HG03342 (cell line): ENCODE measurements around the gene SZT2.

Source experiments
- ATAC-seq: cut with Tn5 transposase; IDR thresholded peaks from one replicate; pipeline ENCODE4 v1.9.1; 2021; ENCODE audit warnings: mild to moderate bottlenecking, moderate library complexity; ENCODE audit not compliant: unreplicated experiment

The SZT2 gene

DNA sequence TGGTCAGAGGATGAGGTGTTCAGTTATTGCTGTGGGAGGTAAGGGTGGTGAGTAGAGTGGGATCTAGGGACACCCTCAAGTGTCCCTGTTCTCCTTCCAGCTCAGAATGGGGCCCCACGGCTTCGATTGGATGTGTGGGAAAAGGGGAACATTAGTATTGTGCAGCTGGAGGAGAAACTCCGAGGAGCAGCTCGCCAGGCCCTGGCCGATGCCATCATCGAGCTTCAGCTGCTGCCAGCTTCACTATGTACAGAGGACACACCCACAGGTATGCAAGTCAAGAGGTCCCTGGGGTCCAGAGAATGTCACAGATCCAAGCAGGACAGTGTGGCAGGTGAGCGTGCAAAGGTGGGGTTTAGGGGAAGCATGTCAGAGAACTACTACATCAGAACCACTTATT lies 50.1 kb downstream of the SZT2 start:
- ATAC-seq: no peak

DNA sequence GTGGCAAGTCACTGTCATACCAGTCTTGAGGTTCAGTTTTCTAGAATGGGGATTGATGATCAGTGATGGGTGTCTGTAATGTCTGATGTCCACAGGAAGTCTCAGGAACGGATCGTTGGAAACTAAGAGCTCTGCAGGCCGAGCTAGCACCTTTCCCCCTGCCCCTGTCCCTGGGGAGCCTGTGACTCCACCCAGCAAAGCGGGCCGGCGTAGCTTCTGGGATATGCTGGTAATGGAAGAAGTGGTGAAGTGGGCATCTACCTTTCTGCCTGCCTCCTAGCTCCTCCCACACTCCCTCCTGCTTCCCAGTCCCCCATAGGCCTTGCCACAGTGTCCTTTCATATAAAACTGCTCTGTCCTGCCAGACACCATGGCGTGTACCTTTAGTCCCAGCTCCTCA lies 50.7 kb downstream of the SZT2 start:
- no peak for ATAC-seq

DNA sequence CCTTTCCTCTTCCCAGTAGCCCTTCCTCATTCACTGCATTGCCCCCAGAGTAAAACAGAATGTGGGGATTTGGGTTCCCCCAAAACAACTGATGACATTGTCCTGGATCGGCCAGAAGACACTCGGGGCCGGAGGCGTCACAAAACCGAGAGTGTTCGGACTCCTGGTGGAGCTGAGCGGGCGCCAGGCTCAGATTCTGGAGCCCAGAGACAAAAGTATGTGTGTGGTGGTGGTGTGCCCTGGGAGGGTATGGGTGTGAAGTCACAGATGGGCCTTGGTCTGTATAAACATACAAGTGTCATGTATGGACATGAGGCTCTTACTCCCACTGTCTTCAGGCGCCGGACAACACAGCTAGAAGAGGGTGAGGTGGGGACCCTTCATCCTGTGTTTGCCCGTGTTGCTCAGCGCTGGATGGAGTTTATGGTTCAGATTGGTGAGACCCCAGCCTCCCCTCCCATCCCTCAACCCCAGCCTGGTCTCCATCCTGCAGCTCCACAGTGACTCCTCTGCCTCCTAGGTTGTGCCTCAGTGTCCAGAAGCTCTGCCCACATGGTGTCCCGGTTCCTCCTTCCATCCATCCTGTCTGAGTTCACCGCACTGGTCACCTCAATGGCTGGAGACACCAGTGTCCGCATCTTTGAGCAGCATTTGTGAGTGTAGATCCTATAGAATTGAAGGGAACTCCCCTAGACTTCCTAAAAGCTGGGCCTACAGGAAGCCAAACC lies 51.6 kb downstream of the SZT2 start:
- no peak for ATAC-seq

DNA sequence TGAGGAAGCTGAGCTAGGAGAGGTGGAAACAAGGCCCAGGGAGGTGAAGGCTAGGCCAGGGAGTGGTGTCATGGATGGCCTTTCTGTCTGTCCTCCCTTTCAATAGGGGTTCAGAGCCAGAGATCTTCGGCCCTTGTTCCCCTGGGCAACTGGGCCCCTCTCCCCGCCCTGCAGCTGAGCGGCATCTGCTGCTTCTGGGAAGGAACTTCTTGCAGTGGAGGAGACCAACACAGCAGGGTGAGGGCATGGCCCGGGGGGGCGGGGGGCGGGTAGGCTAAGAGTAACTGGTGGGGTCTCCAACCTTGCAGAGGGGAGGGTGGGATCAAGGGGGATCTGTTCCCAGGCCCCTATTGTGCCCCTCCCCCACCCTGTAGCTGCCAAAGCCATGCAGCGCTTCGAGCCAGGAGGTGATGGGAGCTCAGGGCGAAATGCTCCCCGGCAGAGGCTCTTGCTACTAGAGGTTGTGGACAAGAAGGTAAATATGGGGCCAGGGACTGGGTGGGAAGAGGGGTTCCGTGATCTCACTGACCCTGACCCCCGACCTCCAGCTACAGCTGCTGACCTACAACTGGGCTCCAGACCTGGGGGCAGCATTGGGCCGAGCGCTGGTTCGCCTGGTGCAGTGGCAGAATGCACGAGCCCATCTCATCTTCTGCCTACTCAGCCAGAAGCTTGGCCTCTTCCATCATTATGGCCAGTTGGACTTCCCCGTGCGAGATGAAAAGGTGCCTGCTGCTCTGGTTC lies 52.4 kb downstream of the SZT2 start:
- ATAC-seq: no peak

DNA sequence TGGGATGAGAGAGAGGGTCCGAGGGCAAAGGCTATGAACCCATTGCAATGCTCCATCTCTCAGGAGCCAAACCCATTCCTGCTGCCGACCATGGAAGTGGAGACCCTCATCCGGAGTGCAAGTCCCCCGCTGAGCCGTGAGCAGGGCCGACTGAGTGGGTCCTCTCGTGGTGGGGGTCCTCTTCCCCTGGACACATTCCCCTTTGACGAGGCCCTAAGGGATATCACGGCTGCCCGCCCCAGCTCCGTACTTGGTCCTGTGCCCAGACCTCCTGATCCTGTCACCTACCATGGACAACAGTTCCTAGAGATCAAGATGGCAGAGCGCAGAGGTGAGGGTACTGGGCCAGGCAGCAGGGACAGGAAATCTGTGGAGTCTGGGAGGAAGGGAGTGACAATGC lies 53.1 kb downstream of the SZT2 start:
- no peak for ATAC-seq

DNA sequence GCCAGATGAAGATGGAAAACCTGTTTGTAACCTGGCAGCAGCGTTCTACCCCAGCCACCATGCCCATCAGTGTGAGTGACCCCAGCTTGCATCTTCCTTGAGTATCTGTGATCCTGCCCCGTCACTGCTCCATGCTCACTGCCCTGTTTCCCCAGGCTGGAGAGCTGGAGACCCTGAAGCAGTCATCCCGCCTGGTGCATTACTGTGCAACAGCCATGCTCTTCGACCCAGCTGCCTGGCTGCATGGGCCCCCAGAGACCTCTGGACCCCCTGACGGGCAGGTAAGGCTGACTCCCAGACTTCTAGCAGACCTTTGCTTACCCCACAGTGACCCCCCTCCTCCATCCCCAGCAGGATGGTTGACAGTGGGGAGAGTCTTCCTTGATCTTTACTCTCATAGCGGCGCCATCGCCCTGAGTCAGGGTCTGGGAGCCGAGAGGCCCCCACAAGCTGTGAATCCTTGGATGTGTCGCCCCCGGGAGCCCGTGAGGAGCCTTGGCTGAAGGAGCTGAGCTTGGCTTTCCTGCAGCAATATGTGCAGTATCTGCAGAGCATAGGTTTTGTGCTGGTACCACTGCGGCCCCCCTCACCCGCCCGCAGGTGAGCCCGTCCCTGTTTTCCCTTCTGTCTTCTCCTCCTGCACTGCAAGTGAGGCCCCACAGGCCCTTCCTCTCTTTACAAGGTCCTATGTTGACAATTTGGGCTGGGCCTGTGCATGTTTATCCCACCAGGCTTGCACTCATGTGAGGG lies 53.7 kb downstream of the SZT2 start:
- ATAC-seq: no peak

DNA sequence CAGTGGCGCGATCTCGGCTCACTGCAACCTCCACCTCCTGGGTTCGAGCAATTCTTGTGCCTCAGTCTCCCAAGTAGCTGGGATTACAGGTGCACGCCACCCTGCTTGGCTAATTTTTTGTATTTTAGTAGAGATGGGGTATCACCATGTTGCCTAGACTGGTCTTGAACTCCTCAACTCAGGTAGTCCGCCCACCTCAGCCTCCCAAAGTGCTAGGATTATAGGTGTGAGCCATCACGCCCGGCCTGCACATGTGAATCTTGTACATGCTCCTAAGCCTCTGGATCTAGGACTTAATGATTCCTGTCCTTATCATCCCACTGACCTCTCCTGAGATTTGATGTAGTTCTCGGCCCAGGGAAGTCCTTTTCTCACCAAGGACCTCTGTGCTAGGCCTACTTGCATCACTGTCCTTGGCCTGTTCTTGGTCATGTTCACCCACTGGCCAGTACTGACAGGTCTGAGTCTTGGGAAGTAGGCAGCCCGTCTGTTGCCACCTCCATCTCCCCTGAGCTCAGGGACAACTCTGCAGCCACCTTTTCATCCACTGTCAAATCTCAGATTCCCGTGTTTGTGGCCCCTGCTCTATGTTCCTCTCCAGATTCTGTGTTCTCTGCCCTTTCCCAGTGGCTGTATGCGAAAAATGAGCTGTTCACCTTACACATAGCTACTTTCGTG lies 54.6 kb downstream of the SZT2 start:
- ATAC-seq: no peak

DNA sequence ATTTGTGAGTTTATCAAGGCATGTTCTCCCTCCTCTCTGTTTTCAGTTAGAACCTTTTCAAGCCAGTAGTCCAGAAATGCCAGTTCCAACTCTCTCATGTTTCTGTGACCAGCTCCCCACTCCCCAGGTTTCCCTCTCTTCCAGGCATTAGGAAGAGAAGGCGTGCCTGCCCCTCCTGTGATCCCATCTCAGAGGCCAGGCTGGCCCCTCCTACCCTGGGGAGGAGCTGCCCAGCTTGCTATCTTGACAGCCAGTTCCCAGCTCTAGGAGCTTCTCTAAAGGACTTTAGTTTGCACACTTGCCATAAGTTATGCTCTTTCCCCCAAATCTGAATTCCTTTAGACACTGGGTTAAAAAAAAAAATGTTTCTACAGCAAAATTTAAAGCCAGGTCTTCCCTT lies 55.1 kb downstream of the SZT2 start:
- no peak for ATAC-seq

DNA sequence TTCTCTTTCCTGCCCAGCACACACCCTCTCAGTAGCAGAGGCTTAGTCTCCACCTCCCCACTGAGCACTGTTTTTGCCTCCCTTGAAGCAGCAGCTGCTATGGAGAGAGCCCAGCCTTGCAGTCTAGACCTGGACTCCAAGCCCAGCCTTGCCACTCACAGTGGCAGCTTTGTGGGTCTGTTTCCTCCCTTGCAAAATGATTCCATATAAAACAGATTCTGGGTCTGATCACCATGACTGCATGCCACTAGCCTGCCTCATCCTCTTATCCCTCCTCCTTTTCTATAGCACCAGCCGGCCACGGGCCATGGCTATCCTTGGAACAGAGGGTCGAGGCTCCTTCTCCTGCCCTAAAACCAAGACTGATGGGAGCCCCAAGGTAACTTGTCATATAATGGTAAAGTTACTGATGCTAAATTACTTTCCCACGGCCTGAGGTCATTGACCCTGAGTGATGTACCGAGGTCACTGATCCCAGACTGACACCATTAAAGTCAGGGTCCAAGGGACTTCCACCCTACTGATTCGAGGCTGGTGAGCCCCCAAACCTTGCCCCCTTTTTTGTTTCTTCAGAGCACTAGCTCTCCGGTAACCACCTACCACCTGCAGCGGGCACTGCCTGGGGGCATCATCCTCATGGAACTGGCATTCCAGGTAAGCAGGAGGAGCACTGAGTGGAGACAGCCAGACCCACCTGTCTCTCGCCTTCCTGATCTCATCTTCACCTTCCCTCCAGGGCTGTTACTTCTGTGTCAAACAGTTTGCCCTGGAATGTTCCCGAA lies 56.1 kb downstream of the SZT2 start:
- ATAC-seq: no peak

DNA sequence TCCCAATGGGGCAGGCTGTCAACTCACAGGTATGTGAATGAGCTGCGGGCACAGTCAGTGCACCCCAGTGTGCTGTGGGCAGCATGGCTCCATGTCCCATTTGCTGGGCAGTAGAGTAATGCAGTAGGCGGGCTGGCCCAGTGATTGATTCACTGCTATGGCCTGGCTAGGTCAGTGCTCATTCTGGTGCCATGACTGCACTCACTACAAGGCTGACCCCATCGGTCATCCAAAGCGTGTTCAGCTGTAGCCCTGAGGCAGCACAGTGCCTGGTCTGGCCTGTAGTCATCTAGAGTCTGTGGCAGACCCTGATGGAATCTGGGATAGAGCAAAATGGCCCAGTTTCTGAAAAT lies 56.7 kb downstream of the SZT2 start:
- no peak for ATAC-seq

DNA sequence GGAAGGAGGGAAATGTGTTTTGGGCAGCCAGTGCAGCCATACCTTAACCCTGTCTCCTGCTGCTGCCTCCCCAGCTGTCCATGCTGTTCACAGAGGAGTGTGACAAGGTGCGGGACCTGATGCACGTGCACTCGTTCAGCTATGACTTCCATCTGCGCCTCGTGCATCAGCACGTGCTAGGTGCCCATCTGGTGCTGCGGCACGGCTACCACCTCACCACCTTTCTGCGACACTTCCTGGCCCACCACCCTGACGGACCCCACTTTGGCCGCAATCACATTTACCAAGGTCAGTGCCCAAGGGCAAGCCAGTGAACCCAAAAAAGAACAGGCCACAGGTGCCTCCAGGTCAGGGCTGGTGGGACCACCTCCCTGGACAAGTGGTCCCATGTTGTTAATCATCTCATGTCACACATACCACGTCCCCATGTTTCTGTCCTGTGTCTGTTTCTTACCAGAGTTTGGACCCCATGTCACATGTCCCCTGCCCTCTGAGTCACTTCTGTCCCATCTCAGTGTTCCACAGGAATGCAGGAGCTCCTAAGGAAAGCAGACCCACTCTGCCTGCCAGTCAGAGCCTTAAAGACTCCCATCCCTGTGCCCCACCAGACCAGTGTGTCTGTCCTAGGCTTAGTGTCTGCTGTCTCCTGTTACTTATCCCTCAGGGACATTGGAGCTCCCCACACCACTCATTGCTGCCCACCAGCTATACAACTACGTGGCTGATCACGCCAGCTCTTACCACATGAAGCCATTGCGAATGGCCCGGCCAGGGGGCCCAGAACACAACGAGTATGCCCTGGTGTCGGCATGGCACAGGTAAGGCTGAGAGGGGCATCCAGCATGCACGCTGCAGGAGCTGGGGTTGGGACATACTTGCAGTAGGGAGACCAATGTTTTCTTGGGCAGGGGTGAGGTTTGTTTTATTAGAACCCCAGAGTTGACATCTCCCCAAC lies 57.5 kb downstream of the SZT2 start:
- no peak for ATAC-seq

DNA sequence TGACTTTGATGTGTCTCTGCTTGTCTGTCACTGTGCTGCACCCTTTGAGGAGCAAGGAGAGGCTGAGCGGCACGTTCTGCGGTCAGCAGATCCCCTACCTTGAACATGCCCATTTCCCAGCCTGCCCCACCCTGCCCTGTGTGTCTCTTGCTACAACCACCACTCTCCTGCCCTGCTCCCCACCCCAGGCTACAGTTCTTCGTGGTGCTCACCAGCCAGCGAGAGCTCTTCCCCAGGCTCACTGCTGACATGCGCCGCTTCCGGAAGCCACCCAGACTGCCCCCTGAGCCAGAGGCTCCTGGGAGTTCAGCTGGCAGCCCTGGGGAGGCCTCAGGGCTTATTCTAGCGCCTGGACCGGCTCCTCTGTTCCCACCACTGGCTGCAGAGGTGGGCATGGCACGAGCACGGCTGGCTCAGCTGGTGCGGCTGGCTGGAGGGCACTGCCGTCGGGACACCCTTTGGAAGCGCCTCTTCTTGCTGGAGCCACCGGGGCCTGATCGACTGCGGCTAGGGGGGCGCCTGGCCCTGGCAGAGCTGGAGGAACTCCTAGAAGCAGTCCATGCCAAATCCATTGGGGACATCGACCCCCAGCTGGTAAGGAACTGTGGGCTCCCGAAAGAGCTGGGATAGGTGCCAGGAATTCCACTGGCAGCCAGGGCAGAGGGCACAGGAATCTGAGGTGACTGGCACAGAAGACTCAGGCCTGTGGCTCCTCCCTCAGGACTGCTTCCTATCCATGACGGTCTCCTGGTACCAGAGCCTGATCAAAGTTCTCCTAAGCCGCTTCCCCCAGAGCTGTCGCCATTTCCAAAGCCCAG lies 58.4 kb downstream of the SZT2 start:
- ATAC-seq: no peak

DNA sequence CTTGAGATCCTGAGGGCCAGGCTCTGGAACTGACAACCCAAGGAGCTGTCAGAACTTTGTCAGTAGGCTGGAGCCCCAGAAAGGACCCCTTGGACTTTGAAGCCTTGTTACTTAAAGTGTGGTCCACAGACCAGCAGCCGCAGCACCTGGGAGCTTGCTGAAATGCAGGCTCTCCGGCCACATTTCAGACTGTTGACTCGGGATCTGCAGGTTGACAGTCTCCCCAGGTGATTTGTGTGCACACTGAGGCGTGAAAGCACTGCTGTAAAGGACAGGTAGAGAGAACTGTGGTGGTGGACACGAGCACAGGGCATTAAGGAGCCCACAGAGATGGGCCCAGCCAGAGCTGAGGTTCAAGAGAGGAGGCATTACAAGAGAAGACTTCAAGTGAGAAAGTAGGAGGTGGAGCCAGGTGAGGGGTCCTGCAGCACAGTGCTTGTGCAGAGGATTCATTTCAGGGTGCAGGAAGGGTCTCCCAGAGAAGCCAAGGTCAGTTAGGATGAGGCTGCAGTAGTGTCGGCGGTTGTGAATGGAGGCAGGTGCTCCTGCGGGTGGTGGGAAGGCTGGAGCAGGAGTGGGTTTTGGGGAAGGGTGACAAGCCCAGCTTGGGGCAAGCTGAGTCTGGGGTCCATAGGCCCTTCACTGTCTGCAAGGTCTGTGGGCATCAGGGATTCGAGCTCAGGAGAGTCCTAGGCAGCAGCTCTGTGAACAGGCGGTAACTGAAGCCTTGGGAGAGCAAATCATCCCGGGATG lies 59.4 kb downstream of the SZT2 start:
- ATAC-seq: no peak

DNA sequence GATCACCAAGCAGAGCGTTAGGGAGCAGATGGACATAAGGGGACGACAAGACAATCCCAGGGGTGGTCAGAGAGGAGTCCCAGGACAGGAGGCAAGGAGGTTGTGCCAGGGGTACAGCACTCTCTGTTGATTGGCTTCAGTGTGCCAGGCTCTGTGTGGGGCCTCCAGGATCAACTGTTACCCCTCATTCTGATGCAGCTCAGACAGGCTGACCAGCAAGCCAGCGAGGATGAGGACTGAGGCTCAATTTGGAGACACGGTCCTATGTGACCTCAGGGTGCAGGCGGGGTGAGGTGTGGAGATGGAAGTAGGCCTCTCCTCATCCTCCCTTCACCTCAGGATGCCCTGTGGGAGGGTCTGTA lies 60.0 kb downstream of the SZT2 start:
- no peak for ATAC-seq

DNA sequence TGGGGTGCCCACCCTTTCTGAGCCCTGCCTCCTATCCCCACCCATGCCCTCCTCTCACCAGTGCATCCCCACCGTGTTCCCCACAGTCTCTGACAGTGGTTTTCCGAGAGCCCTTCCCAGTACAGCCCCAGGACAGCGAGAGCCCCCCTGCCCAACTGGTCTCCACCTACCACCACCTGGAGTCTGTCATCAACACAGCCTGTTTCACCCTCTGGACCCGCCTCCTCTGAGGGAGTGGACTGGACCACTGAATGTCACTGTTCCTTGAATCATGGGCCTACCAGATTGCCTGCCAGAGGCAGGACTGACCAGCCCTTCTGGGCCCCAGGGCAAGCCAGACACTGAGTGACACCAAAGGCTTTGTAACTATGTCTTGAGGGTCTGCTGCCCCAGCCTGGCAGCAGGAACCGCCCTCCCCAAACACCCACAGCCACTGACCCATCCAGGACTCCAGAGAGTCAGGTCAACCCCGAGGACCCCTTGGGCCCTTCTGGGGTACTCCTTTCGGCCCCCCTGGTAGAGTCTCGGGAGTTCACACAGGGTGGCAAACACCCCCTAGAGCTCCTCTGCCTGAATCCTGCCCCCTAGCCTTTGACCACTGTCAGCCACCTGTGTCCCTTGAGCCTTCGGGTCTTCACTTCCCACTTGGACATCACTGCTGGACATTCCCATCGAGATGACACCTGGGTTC lies 60.7 kb downstream of the SZT2 start:
- no peak for ATAC-seq

DNA sequence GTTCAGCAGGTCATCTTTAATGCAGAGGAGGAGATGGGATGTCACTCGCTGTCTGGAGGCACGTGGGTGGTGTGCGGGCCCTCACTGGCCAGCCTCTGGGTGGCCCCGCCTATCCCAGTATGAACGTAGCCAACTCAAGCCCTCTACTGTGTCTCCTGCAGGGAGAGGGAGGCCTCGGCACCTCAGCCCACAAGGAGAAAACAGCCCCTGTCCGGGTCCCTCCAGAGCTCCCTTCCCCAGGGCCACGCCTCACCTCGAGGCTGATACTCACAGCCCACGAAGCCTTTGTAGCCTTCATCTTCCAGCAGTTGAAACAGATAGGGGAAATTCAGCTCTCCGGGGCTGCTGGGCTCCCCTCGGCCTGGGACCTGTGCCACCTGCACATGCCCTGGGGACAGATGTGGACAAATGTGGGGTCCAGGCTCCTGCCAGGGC lies 61.5 kb downstream of the SZT2 start:
- no peak for ATAC-seq

DNA sequence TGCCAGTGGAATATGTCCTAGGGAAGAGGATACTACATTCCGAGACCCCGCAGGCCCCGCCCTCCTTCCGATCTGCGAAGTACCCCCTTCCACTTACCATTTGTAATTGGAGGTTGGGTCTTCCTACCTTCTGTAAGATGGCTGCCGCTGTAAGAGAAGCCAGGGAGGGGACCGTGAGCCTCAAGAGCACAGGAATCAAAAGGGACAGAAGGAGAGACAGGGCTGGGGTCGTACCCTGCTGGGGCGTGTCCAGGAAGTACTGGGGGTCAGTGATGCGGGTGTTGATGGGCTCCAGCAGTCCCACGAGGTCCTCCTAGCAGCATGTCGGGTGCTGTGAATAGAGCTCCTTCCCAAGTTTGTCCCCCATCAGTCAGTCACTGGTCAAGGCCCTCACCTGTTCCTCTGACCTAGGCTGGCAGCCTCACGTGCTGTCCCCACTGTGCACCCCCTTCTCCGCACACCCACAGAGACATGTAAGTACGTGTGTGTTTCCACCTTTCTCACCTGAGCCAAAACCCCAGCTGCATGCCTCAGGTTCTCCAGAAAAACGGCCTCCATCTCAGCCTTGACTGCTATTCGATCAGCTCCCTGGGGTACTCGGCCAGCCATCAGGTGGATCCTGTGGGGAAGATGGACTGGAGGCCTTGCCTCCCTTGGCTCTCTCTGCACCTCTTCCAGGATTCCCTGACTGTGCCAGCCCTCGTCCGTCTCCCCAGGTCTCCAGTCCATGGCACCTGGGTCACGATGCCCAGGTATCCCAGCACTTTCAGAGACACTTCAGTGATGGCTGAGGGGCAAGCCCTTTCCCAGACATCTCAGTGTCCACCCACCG lies 62.2 kb downstream of the SZT2 start:
- ATAC-seq: no peak
